Activated T-cell treated with anti-CD3 and anti-CD28 coated beads, Interleukin-2, amount 50 U/mL, for 24 hours (primary cell): ENCODE data around the gene ZGPAT.

Experiments
- DNase-seq: peaks from one replicate; pipeline ENCODE4 v3.0.0-alpha.2; 2020
- H3K27ac Mint-ChIP-seq: 2 replicates; pipeline ENCODE4 v1.8.0; 2020; ENCODE audit warnings: mild to moderate bottlenecking, mixed read lengths
- H3K27me3 Mint-ChIP-seq: 2 replicates; pipeline ENCODE4 v1.8.0; 2020; ENCODE audit warnings: mixed read lengths
- H3K36me3 Mint-ChIP-seq: 2 replicates; pipeline ENCODE4 v1.8.0; 2020; ENCODE audit warnings: low read depth, mixed read lengths
- H3K4me1 Mint-ChIP-seq: 2 replicates; pipeline ENCODE4 v1.8.0; 2020; ENCODE audit warnings: low read depth, mixed read lengths
- H3K4me3 Mint-ChIP-seq: 2 replicates; pipeline ENCODE4 v1.8.0; 2020; ENCODE audit warnings: mild to moderate bottlenecking, moderate library complexity, mixed read lengths
- H3K9me3 Mint-ChIP-seq: 2 replicates; pipeline ENCODE4 v1.8.0; 2020; ENCODE audit warnings: mixed read lengths

The ZGPAT gene

DNA sequence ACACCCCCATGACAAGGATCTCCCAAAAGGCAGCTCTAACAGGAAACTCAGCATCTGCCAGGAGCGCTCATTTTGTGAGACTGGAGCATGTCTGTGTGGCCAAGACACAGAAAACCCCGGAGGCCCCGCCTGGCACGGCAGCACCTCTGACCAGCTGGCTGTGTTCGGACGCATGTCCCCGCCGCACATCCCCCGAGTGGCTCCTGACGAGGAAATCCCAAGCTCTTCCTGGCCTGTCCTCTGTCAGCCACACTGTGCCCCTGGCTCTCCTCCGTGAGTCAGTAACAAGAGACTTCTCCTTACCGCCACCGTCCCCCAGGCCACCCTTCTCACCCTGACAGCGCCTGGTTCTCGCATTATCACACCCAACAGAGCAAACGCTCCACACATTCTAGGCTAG lies 46.2 kb downstream of the ZGPAT start:
- H3K27ac Mint-ChIP-seq, result no peak overlapping the region
- no peak for DNase-seq
- H3K4me1 Mint-ChIP-seq, result peaks cover 26% of the 10 kb centered on the region
- H3K27me3 Mint-ChIP-seq, result no peaks in the 10 kb centered on the region
- no peaks in the 10 kb centered on the region for H3K9me3 Mint-ChIP-seq
- no peaks in the 10 kb centered on the region for H3K36me3 Mint-ChIP-seq
- no peak overlapping the region for H3K4me3 Mint-ChIP-seq

GRCh38 chr20:63755933-63756647 lies 48.3 kb downstream of the ZGPAT start:
- DNase-seq, result no peak
- no peaks in the 10 kb centered on the region for H3K9me3 Mint-ChIP-seq
- H3K27ac Mint-ChIP-seq, result no peak overlapping the region
- H3K4me3 Mint-ChIP-seq, result no peak overlapping the region
- peaks cover 14% of the 10 kb centered on the region for H3K4me1 Mint-ChIP-seq
- no peaks in the 10 kb centered on the region for H3K27me3 Mint-ChIP-seq
- H3K36me3 Mint-ChIP-seq, result no peaks in the 10 kb centered on the region

DNA sequence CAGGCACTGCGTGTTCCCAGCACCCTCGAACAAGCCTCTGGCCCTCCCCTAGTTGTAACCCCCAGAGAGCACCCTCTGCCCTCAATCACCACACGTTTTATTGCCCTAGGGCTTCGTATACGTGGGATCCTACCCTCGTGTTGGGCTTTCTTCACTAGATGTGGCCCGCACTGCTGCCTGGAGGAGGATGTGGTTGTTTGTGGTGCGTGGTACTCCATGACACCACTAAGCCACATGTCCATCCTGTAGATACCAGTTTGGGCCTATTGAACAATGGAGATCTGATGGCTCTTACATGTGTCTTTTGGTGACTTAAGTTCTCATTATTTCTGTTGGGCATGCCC lies 48.8 kb downstream of the ZGPAT start:
- Mint-ChIP-seq H3K27ac (no peak overlapping the region), H3K27me3 (no peaks in the 10 kb centered on the region), H3K4me3 (no peak overlapping the region), H3K4me1 (peaks cover 11% of the 10 kb centered on the region), H3K9me3 (no peaks in the 10 kb centered on the region), H3K36me3 (no peaks in the 10 kb centered on the region)
- DNase-seq, result no peak

- no peaks in the 10 kb centered on the region for H3K27me3 Mint-ChIP-seq
- DNase-seq, result no peak
- no peak overlapping the region for H3K4me3 Mint-ChIP-seq
- H3K9me3 Mint-ChIP-seq, result no peaks in the 10 kb centered on the region
- no peak overlapping the region for H3K27ac Mint-ChIP-seq
- peaks cover 5% of the 10 kb centered on the region for H3K4me1 Mint-ChIP-seq
- H3K36me3 Mint-ChIP-seq, result no peaks in the 10 kb centered on the region
These were observed 50.3 kb downstream of the ZGPAT start for GRCh38 chr20:63758152-63758551.

- Mint-ChIP-seq H3K9me3 (no peaks in the 10 kb centered on the region), H3K27ac (no peak overlapping the region), H3K4me3 (no peak overlapping the region), H3K27me3 (no peaks in the 10 kb centered on the region), H3K4me1 (peaks cover 5% of the 10 kb centered on the region), H3K36me3 (no peaks in the 10 kb centered on the region)
- DNase-seq, result no peak
These were observed 51.6 kb downstream of the ZGPAT start for GRCh38 chr20:63759377-63759901.

DNA sequence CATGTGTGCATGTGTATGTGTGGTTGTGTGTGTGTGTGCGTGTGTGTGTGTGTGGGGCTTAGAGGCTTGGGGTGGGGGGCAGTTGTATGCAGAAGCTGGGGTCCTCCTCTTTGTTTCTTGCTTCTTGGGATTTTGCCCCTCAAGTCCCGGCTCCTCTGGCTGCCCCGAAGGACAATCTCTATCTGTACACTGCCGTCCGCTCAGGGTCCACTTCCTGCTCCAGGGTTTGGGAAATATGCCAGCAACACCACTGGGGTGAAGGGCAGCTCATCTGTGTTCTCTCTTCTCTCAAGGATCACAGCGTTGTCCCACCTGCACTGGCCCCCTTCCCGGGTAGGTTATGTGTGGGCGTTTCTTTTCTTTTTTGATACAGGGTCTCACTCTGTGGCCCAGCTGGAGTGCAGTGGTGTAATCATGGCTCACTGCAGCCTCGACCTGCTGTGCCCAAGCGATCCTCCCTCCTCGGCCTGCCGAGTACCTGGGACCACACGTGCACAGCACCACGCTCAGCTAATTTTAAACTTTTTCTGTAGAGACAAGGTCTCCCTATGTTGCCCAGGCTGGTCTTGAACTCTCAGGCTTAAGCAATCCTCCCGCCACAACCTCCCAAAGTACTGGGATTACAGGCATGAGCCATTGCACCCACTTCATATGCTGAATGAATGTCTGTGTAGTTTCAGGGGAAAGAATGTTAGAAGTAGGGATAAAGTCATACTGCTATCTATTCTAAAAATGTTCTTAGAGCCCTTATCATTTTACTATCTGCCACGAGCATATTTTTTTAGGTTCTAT lies 57.4 kb downstream of the ZGPAT start:
- H3K27me3 Mint-ChIP-seq, result no peaks in the 10 kb centered on the region
- DNase-seq, result no peak
- no peaks in the 10 kb centered on the region for H3K9me3 Mint-ChIP-seq
- H3K4me3 Mint-ChIP-seq, result no peak overlapping the region
- H3K4me1 Mint-ChIP-seq, result no peaks in the 10 kb centered on the region
- no peak overlapping the region for H3K27ac Mint-ChIP-seq
- H3K36me3 Mint-ChIP-seq, result no peaks in the 10 kb centered on the region

GRCh38 chr20:63765902-63766301 lies 58.1 kb downstream of the ZGPAT start:
- DNase-seq, result no peak
- H3K4me1 Mint-ChIP-seq, result no peaks in the 10 kb centered on the region
- H3K9me3 Mint-ChIP-seq, result no peaks in the 10 kb centered on the region
- H3K4me3 Mint-ChIP-seq, result no peak overlapping the region
- H3K27me3 Mint-ChIP-seq, result no peaks in the 10 kb centered on the region
- no peaks in the 10 kb centered on the region for H3K36me3 Mint-ChIP-seq
- no peak overlapping the region for H3K27ac Mint-ChIP-seq

DNA sequence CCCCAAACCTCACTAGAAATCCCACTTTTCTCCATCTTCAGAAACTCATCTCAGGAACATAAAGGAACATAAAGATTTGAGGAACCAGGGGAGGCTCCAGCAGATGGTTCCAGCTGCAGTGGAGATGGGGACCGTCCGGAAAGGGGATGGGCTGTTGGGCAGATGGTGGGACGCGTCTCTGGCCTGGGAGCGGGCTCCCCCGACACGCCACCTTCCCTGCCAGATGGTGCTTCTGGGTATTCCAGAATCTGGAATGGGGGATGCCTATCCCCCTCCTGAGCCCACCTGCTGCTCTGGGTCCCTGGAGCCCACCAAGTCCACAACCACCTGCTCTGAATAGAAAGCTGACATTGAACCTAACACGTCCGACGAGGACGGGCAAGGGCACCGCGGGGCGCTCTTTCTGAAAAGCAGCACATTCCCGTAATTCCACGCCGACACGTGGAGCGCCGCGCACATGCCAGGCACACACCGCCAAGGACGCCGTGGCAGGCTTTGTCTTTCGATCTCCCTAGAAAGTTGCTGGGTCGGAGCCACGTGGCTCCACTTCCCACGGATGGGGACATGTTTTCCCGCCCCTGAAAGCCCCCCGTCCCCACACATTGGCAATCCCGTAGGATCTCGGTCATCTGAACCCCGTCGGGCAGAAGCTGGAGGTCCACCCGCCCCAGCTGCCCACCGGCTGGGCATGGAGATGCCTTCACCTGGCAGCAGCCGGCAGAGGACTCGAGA lies 59.0 kb downstream of the ZGPAT start:
- Mint-ChIP-seq H3K9me3 (no peaks in the 10 kb centered on the region), H3K27me3 (no peaks in the 10 kb centered on the region), H3K27ac (no peak overlapping the region), H3K4me1 (no peaks in the 10 kb centered on the region), H3K4me3 (no peak overlapping the region), H3K36me3 (no peaks in the 10 kb centered on the region)
- no peak for DNase-seq

DNA sequence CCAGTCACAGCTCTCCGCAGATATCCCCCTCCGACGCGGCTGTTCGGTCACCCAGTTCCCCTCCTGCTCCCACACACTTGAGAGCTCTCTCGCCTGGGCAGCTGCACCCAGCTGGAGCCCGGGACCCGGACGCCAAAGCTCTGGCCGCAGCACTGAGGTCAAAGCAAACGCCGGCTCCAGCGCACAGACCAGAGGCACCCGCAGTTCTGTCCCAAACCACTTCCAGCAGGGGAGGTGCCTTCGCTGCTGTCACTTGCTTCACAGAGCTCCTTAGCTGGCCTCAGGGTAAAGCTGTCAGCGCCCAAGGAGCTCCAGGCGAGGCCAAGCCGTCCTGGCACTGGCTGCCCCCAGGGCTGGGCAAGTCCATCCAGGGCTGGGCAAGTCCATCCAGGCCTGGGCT lies 59.6 kb downstream of the ZGPAT start:
- no peak for DNase-seq
- H3K36me3 Mint-ChIP-seq, result no peaks in the 10 kb centered on the region
- no peak overlapping the region for H3K4me3 Mint-ChIP-seq
- H3K9me3 Mint-ChIP-seq, result no peaks in the 10 kb centered on the region
- no peak overlapping the region for H3K27ac Mint-ChIP-seq
- H3K27me3 Mint-ChIP-seq, result no peaks in the 10 kb centered on the region
- no peaks in the 10 kb centered on the region for H3K4me1 Mint-ChIP-seq

- Mint-ChIP-seq H3K4me3 (no peak overlapping the region), H3K27me3 (no peaks in the 10 kb centered on the region), H3K4me1 (no peaks in the 10 kb centered on the region), H3K27ac (no peak overlapping the region), H3K36me3 (no peaks in the 10 kb centered on the region), H3K9me3 (no peaks in the 10 kb centered on the region)
- DNase-seq, result no peak
These were observed 60.0 kb downstream of the ZGPAT start for GRCh38 chr20:63767886-63768285.

GRCh38 chr20:63768591-63769515 lies 61.0 kb downstream of the ZGPAT start:
- DNase-seq, result no peak
- Mint-ChIP-seq H3K27me3 (no peaks in the 10 kb centered on the region), H3K4me3 (no peak overlapping the region), H3K36me3 (no peaks in the 10 kb centered on the region), H3K9me3 (no peaks in the 10 kb centered on the region), H3K4me1 (no peaks in the 10 kb centered on the region), H3K27ac (no peak overlapping the region)

GRCh38 chr20:63769891-63770474 lies 62.1 kb downstream of the ZGPAT start:
- no peaks in the 10 kb centered on the region for H3K27me3 Mint-ChIP-seq
- H3K27ac Mint-ChIP-seq, result no peak overlapping the region
- peaks cover 1% of the 10 kb centered on the region for H3K4me1 Mint-ChIP-seq
- H3K9me3 Mint-ChIP-seq, result no peaks in the 10 kb centered on the region
- DNase-seq, result no peak
- H3K4me3 Mint-ChIP-seq, result no peak overlapping the region
- H3K36me3 Mint-ChIP-seq, result no peaks in the 10 kb centered on the region

DNA sequence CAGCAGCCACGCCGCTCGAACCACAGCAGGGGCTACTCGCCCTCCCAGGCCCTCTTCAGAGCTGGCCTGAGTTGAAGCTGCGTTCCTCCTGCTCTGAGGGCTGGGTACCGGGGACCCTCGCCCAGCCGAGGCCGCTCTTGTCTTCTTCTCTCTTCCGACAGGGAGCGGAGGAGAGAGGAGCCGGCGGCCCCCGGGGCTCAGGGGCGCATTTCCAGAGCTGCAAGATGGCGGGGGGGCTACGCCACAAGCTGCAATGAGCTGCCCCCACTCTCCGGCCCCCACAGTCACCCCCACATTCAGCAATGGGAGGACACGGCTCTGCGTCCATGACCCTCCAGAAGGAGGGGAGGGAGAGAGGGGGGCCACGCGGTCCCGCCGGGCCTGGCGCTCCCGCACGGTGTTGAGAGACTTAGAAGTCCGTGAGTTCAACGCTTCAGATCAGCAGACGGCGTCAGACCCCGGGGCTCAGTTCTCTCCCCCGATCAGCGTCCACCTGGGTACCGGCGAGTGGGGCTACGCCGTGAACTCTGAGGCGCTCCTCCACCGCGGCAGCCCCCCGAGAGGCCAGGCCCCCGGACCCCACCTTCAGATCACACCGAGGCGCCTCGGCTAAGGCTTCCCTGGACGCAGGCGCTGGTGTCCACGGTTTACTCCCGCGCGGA lies 63.3 kb downstream of the ZGPAT start:
- Mint-ChIP-seq H3K4me1 (peaks cover 1% of the 10 kb centered on the region), H3K9me3 (no peaks in the 10 kb centered on the region), H3K27ac (no peak overlapping the region), H3K4me3 (no peak overlapping the region), H3K36me3 (no peaks in the 10 kb centered on the region), H3K27me3 (no peaks in the 10 kb centered on the region)
- no peak for DNase-seq
